COLO668 (cell line): ENCODE measurements around the gene ZNF12.
"Not testable (repeated sequence)": the region's sequence is repeated elsewhere in the genome, so short reads cannot be mapped to it uniquely, and the experiment has no call there.

Experiments
- DNase-seq: peaks from one replicate; lab custom pipeline; 2025; ENCODE audit not compliant: unreplicated experiment; lab: John Stamatoyannopoulos, UW

ZNF12 gene

DNA sequence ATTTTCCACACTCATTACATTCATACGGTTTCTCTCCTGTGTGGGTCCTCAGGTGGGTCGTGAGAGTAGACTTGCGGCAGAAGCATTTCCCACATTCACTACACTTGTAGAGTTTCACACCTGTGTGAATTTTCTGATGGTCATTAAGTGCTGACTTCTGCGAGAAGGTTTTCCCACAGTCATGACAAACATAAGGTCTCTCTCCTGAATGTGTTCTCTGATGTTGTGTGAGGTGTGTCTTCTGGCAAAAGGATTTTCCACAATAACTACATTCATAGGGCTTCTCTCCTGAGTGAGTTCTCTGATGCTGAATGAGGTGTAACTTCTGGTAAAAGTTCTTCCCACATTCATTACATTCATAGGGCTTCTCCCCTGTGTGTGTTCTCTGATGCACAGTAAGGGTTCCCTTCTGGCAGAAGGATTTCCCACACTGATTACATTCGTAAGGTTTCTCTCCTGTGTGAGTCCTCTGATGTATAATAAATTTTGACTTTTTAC, 15.1 kb downstream of the ZNF12 start:
- DNase-seq = no peak

- DNase-seq = no peak
Observed at GRCh38 chr7:6691103-6691502, 15.6 kb downstream of the ZNF12 start.

DNA sequence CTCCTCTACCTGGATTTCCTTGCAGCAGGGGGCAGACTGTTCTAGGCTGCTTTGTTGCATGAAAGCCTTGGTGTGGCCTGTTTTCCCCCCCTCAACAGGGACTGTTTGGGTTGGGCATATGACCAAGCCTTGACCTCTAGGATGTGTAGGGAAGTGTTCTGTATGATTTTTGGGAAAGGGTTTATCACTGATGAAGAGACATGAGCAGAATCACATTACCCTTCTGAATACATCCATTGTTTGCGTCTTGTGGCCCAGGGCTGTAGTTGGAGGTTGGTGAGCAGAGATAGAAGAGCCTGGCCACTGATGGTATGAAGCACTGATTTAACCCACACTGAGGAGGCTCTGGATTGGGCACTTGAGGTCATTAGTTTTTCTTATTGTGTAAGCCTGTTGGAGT, 26.6 kb downstream of the ZNF12 start:
- DNase-seq = no peak

GRCh38 chr7:6675807-6676405, 30.8 kb downstream of the ZNF12 start:
- DNase-seq = no peak

DNA sequence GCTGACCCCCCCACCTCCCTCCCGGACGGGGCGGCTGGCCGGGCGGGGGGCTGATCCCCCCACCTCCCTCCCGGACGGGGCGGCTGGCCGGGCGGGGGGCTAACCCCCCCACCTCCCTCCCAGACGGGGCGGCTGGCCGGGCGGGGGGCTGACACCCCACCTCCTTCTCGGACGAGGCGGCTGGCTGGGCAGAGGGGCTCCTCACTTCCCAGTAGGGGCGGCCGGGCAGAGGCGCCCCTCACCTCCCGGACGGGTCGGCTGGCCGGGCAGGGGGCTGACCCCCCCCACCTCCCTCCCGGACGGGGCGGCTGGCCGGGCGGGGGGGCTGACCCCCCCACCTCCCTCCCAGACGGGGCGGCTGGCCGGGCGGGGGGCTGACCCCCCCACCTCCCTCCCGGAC, 35.9 kb downstream of the ZNF12 start:
- DNase-seq = not testable (repeated sequence)

DNA sequence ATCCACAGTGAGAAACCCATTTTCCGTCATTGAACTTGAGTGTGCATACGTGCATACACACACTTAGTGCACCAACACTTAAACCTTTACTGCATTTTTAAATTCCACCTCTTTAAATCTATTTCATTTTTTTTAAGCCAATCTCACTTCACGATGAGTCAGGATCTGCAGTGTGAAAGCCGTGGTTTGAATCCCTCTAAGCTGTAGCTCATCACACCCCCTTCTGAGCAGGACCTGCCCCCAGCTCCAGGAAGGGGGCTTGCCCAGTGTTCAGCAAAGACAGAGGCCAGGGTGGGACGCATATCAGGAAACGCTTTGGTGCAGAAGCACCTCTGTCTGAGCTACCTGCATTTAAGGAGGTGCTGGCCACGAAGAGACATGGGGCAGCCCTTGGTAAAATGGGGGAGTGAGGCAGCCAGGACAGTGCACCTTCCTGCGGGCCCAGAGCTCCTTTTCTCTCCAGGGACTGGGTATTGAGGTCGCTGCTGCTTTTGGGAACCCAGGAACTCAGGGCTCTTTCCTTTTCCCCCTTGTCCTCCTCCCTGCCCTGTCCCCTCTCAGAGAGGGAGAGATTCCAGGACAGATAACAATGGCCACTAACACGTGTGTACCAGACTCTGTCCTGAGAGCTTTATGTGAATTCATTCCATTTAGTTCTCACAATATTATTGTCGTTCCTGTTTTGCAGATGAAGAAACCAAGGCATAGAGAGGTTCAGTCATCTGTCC, 48.0 kb downstream of the ZNF12 start:
- DNase-seq = no peak

DNA sequence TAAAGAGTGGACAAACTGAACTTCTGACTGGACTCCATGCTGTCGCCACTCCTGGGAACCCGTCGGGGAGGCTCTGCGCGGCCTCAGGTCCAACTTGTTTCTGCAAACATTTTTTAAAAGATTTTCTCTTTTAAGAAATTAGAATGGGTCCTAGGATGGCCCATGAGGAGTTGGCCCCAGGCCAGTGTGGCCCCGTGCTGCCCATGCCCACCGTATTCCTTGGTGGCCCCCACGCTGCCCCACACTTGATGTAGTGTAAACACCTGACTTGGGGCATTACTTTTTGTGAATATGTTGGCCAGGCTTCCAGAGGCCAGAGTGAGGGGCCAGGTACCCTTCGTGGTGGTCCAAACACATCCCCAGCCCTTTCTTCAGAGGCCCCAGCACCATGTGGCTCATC, 50.3 kb downstream of the ZNF12 start:
- DNase-seq = no peak

GRCh38 chr7:6655636-6656385, 50.9 kb downstream of the ZNF12 start:
- DNase-seq = no peak

- DNase-seq = no peak
Observed at GRCh38 chr7:6654842-6655610, 51.7 kb downstream of the ZNF12 start.

GRCh38 chr7:6654113-6654841, 52.5 kb downstream of the ZNF12 start:
- DNase-seq = no peak

DNA sequence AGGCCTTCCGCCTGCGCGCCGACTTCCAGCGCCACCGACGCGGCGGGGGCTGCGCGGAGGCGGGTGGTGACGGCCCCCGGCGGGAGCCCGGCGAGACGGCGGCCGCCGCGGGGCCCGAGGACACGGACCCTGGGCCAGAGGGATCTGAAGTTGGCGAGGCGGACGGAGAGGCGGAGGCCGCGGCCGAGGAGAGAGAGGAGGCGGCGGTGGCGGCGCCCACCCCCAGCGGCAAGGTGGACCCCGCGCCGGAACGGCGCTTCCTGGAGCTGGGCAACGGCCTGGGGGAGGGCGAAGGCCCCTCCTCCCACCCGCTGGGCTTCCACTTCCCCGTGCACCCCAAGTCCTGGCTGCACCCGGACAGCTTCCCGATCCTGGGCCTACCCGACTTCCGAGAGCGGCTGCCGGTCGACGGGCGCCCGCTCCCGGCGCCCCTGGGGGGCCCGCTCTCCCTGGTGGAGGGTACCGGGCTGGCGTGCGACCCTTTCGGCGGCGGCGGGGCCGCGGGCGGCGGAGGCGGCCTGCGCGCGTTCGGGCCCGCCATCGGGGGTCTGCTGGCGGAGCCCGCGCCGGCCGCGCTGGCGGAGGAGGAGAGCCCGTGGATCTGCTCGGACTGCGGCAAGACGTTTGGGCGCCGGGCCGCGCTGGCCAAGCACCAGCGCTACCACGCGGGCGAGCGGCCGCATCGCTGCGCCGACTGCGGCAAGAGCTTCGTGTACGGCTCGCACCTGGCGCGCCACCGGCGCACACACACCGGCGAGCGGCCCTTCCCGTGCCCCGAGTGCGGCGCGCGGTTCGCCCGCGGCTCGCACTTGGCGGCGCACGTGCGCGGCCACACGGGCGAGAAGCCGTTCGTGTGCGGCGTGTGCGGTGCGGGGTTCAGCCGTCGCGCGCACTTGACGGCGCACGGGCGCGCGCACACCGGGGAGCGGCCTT, 53.4 kb downstream of the ZNF12 start:
- no peak for DNase-seq

DNA sequence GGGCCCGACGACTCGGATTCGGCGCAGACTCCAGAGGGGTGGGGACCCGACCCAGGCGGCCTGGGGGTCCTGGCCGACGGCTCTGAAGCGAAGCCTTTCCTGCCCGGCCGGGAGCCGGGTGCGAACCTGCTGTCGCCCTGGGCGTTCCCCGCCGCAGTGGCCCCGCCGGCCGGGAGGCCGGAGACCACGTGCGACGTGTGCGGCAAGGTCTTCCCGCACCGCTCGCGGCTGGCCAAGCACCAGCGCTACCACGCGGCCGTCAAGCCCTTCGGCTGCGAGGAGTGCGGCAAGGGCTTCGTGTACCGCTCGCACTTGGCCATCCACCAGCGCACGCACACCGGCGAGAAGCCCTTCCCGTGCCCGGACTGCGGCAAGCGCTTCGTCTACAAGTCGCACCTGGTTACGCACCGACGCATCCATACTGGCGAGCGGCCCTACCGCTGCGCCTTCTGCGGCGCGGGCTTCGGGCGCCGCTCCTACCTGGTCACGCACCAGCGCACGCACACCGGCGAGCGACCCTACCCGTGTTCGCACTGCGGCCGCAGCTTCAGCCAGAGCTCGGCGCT, 54.2 kb downstream of the ZNF12 start:
- DNase-seq = no peak

DNA sequence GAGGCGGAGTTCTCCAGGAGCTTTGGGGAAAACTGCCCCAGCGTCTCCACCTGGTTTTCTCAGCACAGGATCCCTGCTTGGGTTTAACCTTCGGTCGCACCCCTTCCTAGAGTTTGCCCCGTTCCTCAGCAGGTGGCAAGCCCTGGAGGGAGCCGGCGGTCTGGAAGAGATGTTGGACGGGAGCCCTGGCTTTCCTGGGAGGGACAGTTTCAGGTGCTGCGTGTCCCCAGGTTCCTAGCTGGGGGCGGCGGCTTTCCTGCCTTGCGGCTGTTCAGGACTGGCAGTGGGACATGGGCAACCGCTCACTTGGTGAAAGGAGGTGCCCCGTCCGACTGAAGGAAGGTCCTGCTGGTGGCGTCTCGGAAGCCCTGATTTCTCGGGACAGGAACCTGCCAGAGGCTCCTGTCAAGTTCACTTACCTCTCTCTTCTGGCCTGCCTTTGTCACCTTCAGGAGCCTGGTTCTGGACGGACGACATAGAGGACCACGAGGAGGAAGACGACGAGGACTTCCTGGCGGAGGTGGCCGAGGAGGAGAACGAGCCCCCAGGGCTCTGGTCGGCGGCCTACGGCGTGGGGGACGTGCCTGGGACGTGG, 54.8 kb downstream of the ZNF12 start:
- DNase-seq = no peak

- DNase-seq = no peak
Observed at GRCh38 chr7:6650521-6651011, 56.2 kb downstream of the ZNF12 start.

- no peak for DNase-seq
Observed at GRCh38 chr7:6650086-6650485, 56.7 kb downstream of the ZNF12 start.

DNA sequence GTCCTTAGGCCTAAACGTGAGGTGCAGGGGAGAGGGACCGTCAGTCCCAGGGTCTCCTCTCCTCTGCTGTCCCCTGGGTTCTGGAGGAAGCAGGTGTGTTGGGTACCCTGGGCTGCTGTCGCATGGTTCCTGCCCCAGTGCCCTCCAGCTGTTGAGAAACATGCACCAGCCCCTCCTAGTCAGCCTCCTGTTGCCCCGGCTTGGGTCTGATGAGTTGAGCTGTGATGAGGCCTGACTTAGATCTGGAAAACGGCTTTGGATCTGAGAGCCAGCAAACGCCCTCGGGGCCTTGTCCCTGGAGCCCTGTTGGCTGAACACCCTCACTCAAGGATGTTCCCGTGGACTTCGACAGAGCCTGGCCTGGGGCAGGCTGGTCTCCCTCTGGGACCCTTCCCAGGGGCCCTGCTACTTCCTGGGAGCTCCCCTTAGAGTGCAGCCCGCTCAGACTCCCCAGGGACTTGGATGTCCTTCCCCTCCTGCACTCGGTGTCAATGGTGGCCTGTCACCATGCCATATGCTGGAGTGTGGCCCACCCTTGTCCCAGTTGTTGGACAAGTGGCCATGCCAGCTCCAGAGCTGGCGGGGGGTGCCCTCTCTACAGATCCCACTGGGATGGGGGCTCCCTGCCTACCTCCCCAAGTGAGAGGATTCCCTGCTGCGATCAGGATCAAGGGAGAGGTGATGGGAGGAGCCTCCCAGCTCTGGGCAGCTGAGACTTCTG, 57.3 kb downstream of the ZNF12 start:
- no peak for DNase-seq

GRCh38 chr7:6648815-6649104, 58.0 kb downstream of the ZNF12 start:
- no peak for DNase-seq
